A549 (cell line): ENCODE measurements around the gene CCL23. TPM values are rescaled to one million over a fixed set of nuclear protein-coding genes. Genes with fewer than 3 reads are reported as not detected.
A peak's percentile ranks its signal among the peaks of the same experiment; 100 is the strongest.
"Not testable (repeated sequence)": the region's sequence is repeated elsewhere in the genome, so short reads cannot be mapped to it uniquely, and the experiment has no call there.

Experiments
- ATAC-seq, 2 experiments: fragments of 200-7000 bp in 1 of 2; fragments of >200 bp in 1 of 2; cut with Nextera tagmentation in 1 of 2; cut with Tn5 transposase in 1 of 2; 3 replicates each; pipeline versions ENCODE4 v1.8.0 to v1.9.1; 2018 to 2020; ENCODE audit warnings: mild to moderate bottlenecking in 1 of 2, moderate library complexity in 1 of 2
- CTCF ChIA-PET: fragments of 300-600 bp; sonication (Branson Sonifier 250); formaldehyde crosslinking; extraction: SDS; loops from one replicate; lab custom pipeline; 2021; ENCODE audit warnings: antibody characterized with exemption, inconsistent platforms; lab: Yijun Ruan, JAX
- POLR2A ChIA-PET: fragments of 350-600 bp; formaldehyde crosslinking; extraction: SDS; loops from one replicate; lab custom pipeline; 2021; ENCODE audit warnings: antibody characterized with exemption, inconsistent platforms; lab: Yijun Ruan, JAX
- DNase-seq, 2 experiments: peaks; one replicate each; pipeline versions ENCODE4 v3.0.0 to v3.0.0-alpha.2; 2011 to 2016; ENCODE audit warnings: low read depth in 1 of 2, low spot score in 1 of 2
- FAIRE-seq: peaks from 2 replicates; lab custom pipeline; 2011; peaks lifted over from hg19 to GRCh38; lab: Jason Lieb, UNC
- H3K27ac ChIP-seq, 2 experiments: fragments of >200 bp; sonication (Bioruptor Twin); formaldehyde crosslinking; 3 replicates each; pipeline ENCODE4 v1.5.1; 2016 to 2017
- H3K4me1 ChIP-seq: fragments of >200 bp; sonication (Bioruptor Twin); formaldehyde crosslinking; 3 replicates; pipeline ENCODE4 v1.6.1; 2016
- H3K4me2 ChIP-seq: fragments of >200 bp; sonication (Bioruptor Twin); formaldehyde crosslinking; 3 replicates; pipeline ENCODE4 v1.6.1; 2016
- H3K4me3 ChIP-seq: fragments of >200 bp; sonication (Bioruptor Twin); formaldehyde crosslinking; 3 replicates; pipeline ENCODE4 v1.5.1; 2016
- H3K9me3 ChIP-seq: fragments of >200 bp; sonication (Bioruptor Twin); formaldehyde crosslinking; 3 replicates; pipeline ENCODE4 v1.6.1; 2016
- BHLHE40 ChIP-seq: IDR thresholded peaks from 2 replicates; pipeline ENCODE4 v1.6.1; 2012; ENCODE audit warnings: low read depth, low read length, inconsistent platforms
- CBX2 ChIP-seq: fragments of 200-600 bp; sonication (generic); IDR thresholded peaks from 2 replicates; pipeline ENCODE4 v1.6.1; 2016; ENCODE audit warnings: low read depth, mild to moderate bottlenecking, borderline replicate concordance
- CEBPB ChIP-seq, 2 experiments: fragments of >200 bp in 1 of 2; sonication (Bioruptor Twin) in 1 of 2; formaldehyde crosslinking in 1 of 2; IDR thresholded peaks; 2 replicates each; pipeline ENCODE4 v1.6.1; 2012 to 2016
- CHD4 ChIP-seq: fragments of 200-600 bp; sonication (generic); IDR thresholded peaks from 2 replicates; pipeline ENCODE4 v1.6.1; 2016; ENCODE audit warnings: antibody characterized with exemption, mild to moderate bottlenecking, borderline replicate concordance
- EHF ChIP-seq: fragments of 250-450 bp; sonication (Bioruptor Pico); IDR thresholded peaks from 2 replicates; pipeline ENCODE4 v1.5.0; 2020; ENCODE audit warnings: mild to moderate bottlenecking
- ELK1 ChIP-seq: fragments of 150-350 bp; IDR thresholded peaks from 2 replicates; pipeline ENCODE4 v1.6.1; 2014; ENCODE audit warnings: low read depth, mild to moderate bottlenecking, low read length
- EP300 ChIP-seq, 2 experiments: fragments of >200 bp; sonication (Bioruptor Twin); formaldehyde crosslinking; IDR thresholded peaks; 2 replicates in 1 of 2; 3 replicates in 1 of 2; pipeline ENCODE4 v1.6.1; 2016 to 2017
- FOSB ChIP-seq: fragments of 250-450 bp; sonication (Bioruptor Pico); IDR thresholded peaks from 2 replicates; pipeline ENCODE4 v1.5.0; 2020; ENCODE audit warnings: mild to moderate bottlenecking, moderate library complexity
- HES2 ChIP-seq: fragments of >200 bp; sonication (Bioruptor Twin); formaldehyde crosslinking; IDR thresholded peaks from 2 replicates; pipeline ENCODE4 v1.6.1; 2016
- HEYL ChIP-seq: fragments of 250-450 bp; sonication (Bioruptor Pico); IDR thresholded peaks from 2 replicates; pipeline ENCODE4 v1.8.0; 2021; ENCODE audit warnings: mild to moderate bottlenecking, moderate library complexity
- HOXA7 ChIP-seq: fragments of 250-450 bp; sonication (Bioruptor Pico); IDR thresholded peaks from 2 replicates; pipeline ENCODE4 v1.5.0; 2020; ENCODE audit warnings: mild to moderate bottlenecking, moderate library complexity
- JUN ChIP-seq, 2 experiments: fragments of >200 bp; sonication (Bioruptor Twin); formaldehyde crosslinking; IDR thresholded peaks; 2 replicates in 1 of 2; 3 replicates in 1 of 2; pipeline ENCODE4 v1.6.1; 2016 to 2017
- JUNB ChIP-seq: fragments of >200 bp; sonication (Bioruptor Twin); formaldehyde crosslinking; IDR thresholded peaks from 2 replicates; pipeline ENCODE4 v1.6.1; 2016
- KDM5A ChIP-seq: fragments of 200-600 bp; sonication (generic); IDR thresholded peaks from 2 replicates; pipeline ENCODE4 v1.6.1; 2016; ENCODE audit warnings: antibody characterized with exemption, mild to moderate bottlenecking
- MAFK ChIP-seq: fragments of 450-650 bp; IDR thresholded peaks from 2 replicates; pipeline ENCODE4 v1.6.1; 2014; ENCODE audit not compliant: partially characterized antibody
- PBX3 ChIP-seq: IDR thresholded peaks from 2 replicates; pipeline ENCODE4 v1.6.1; 2012
- POLR2AphosphoS2 ChIP-seq: conservative IDR thresholded peaks from 2 replicates; pipeline ENCODE4 v1.6.1; 2012; ENCODE audit warnings: low read length, improper control_type of control experiment, inconsistent platforms
- RARB ChIP-seq: fragments of 250-450 bp; sonication (Bioruptor Pico); IDR thresholded peaks from 2 replicates; pipeline ENCODE4 v1.8.0; 2021; ENCODE audit warnings: mild to moderate bottlenecking, moderate library complexity
- RCOR1 ChIP-seq: fragments of 150-350 bp; IDR thresholded peaks from 2 replicates; pipeline ENCODE4 v1.6.1; 2014; ENCODE audit warnings: antibody characterized with exemption, low read length, low read depth
- TFCP2L1 ChIP-seq: fragments of 250-450 bp; sonication (Bioruptor Pico); IDR thresholded peaks from 2 replicates; pipeline ENCODE4 v1.5.0; 2021; ENCODE audit warnings: mild to moderate bottlenecking
- ZC3H11A ChIP-seq: fragments of 450-650 bp; IDR thresholded peaks from 2 replicates; pipeline ENCODE4 v1.6.1; 2014; ENCODE audit warnings: antibody characterized with exemption, mild to moderate bottlenecking
- ZSCAN20 ChIP-seq: fragments of 250-450 bp; sonication (Bioruptor Pico); IDR thresholded peaks from 2 replicates; pipeline ENCODE4 v1.8.0; 2022; ENCODE audit warnings: mild to moderate bottlenecking, moderate library complexity
- WGBS: methylation state at CpG from one replicate; pipeline ENCODE4 v1.1.6; 2017; ENCODE audit errors: missing lambda C conversion rate; 5-methylcytosine and 5-hydroxymethylcytosine counted together
- polyA plus RNA-seq, 4 experiments: library from polyadenylated mRNA; depleted of rRNA in 3 of 4; stranded (reverse); fragments of >200 nt; fragmentation: RNase III in 1 of 4; extraction: RNeasy Plus Mini Kit Qiagen cat#74134 plus additional on column Dnase treatment in 1 of 4; gene quantifications; 2 replicates in 3 of 4; 3 replicates in 1 of 4; pipeline ENCODE4 v1.2.3, GENCODE V29; 2011 to 2017
- TF ChIP-seq, protein P1 (sequence below): fragments of >200 bp; sonication (Bioruptor Twin); formaldehyde crosslinking; IDR thresholded peaks from 3 replicates; pipeline ENCODE4 v1.5.1; 2016
- TF ChIP-seq, protein P2 (sequence below): fragments of 250-450 bp; sonication (Bioruptor Pico); IDR thresholded peaks from 2 replicates; pipeline ENCODE4 v1.5.0; 2020; ENCODE audit warnings: low read depth, mild to moderate bottlenecking, moderate library complexity

CCL23 gene
- polyA plus RNA-seq, 2 of the 4 experiments (the other 2 are of a cell fraction) = not detected

GRCh38 chr17:35998756-35999155 lies 19.0 kb downstream of the CCL23 start:
- FAIRE-seq (no peak), ATAC-seq (no peak)
- H3K4me1 ChIP-seq = no peaks in the 10 kb centered on the region
- POLR2A ChIA-PET = no interaction called here
- no peak overlapping the region for H3K4me2 ChIP-seq
- TF ChIP-seq CBX2 (no peak), BHLHE40 (no peak), HEYL (CRISPR knock-in tag) (no peak), ELK1 (no peak), EHF (no peak), MAFK (no peak), ZC3H11A (no peak), CEBPB (IDR thresholded peaks at IDR 0.05) (no peak), CHD4 (no peak), PBX3 (no peak), RARB (CRISPR knock-in tag) (no peak), RCOR1 (no peak), JUN (IDR thresholded peaks at IDR 0.05) (no peak), EP300 (IDR thresholded peaks at IDR 0.05) (no peak), FOSB (CRISPR knock-in tag) (no peak), JUNB (no peak), POLR2AphosphoS2 (no peak)
- TF ChIP-seq, protein P1, sequence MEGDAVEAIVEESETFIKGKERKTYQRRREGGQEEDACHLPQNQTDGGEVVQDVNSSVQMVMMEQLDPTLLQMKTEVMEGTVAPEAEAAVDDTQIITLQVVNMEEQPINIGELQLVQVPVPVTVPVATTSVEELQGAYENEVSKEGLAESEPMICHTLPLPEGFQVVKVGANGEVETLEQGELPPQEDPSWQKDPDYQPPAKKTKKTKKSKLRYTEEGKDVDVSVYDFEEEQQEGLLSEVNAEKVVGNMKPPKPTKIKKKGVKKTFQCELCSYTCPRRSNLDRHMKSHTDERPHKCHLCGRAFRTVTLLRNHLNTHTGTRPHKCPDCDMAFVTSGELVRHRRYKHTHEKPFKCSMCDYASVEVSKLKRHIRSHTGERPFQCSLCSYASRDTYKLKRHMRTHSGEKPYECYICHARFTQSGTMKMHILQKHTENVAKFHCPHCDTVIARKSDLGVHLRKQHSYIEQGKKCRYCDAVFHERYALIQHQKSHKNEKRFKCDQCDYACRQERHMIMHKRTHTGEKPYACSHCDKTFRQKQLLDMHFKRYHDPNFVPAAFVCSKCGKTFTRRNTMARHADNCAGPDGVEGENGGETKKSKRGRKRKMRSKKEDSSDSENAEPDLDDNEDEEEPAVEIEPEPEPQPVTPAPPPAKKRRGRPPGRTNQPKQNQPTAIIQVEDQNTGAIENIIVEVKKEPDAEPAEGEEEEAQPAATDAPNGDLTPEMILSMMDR = no peak
- TF ChIP-seq, all 56 proteins: peak for 0
- WGBS = 68% methylated on average over 1 of the region's 1 CpG
- no peak overlapping the region for H3K4me3 ChIP-seq
- H3K9me3 ChIP-seq = peaks cover 11% of the 10 kb centered on the region; the same call in 2 of the 3 replicates
- H3K27ac ChIP-seq = no peak overlapping the region
- CTCF ChIA-PET = interaction anchor here (1.2 kb wide), 1 partner anchor 17 kb away, joined by 3 read pairs; the partner anchor contains the start of gene CCL16
- no peak for DNase-seq

DNA sequence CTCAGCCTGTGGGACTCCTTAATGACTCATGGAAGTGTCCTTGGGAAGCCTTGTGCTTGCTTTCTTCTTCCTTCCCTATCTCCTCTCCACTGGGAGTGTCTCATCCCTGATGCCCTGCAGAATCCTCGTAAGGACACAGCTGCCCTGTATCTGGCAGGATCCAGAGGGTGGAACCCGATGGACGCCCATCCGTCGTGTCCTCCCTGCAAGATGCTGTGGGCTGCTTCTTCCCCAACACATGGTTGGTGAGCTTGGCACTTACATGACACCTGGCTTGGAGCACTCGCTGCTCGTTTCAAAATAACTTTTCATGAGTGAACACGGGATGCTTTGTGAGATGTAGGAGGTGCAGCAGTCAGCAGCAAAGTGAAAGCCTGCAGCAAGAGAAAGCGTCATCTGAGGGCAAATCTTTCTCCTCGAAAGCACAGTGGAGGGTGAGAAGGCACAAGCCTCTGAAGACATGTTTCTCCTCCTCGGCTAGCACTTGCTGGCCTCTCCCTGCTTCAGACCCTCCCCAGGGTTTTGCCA lies 19.7 kb downstream of the CCL23 start:
- ChIA-PET CTCF (interaction anchor here (0.7 to 1.2 kb wide), 2 partner anchors 16 to 29 kb away, joined by 3 to 5 read pairs; partner anchors contain the start of gene CCL16), POLR2A (no interaction called here)
- FAIRE-seq = no peak
- H3K9me3 ChIP-seq = peaks cover 11% of the 10 kb centered on the region; the same call in 2 of the 3 replicates
- WGBS = 17% methylated on average over 11 of the region's 11 CpGs
- no peaks in the 10 kb centered on the region for H3K4me1 ChIP-seq
- no peak overlapping the region for H3K4me3 ChIP-seq
- TF ChIP-seq TFCP2L1 (no peak), HOXA7 (CRISPR knock-in tag) (no peak), KDM5A (no peak), ZSCAN20 (no peak), HES2 (no peak)
- TF ChIP-seq, protein P2, sequence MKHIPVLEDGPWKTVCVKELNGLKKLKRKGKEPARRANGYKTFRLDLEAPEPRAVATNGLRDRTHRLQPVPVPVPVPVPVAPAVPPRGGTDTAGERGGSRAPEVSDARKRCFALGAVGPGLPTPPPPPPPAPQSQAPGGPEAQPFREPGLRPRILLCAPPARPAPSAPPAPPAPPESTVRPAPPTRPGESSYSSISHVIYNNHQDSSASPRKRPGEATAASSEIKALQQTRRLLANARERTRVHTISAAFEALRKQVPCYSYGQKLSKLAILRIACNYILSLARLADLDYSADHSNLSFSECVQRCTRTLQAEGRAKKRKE (CRISPR knock-in tag) = no peak
- no peak overlapping the region for H3K27ac ChIP-seq
- no peak for DNase-seq
- ATAC-seq = peak; percentile 35 to 38; a peak in 2 of 6 replicates
- H3K4me2 ChIP-seq = peak overlapping the region; percentile 29; the same call in 2 of the 3 replicates

DNA sequence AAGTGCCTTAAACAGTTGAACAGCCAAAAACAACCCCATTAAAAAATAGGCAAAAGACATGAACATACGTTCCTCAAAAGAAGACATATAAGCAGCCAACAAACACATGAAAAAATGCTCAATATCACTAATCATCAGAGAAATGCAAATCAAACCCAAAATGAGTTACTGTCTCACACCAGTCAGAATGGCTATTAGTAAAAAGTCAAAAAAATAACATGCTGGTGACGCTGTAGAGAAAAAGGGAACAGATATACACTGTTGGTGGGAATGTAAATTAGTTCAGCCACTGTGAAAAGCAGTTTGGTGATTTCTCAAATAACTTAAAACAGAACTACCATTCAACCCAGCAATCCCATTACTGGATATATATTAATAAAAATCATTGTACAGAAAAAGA lies 22.4 kb downstream of the CCL23 start:
- H3K4me1 ChIP-seq, FAIRE-seq, H3K4me2 ChIP-seq, POLR2A ChIA-PET, ATAC-seq, H3K27ac ChIP-seq, H3K4me3 ChIP-seq, DNase-seq: not testable (repeated sequence)
- peaks cover 11% of the 10 kb centered on the region; the same call in 2 of the 3 replicates for H3K9me3 ChIP-seq
- WGBS = 50% methylated on average over 2 of the region's 2 CpGs
- CTCF ChIA-PET = interaction anchor here (1.4 to 1.5 kb wide), 2 partner anchors 33 to 154 kb away, joined by 3 read pairs; no protein-coding TSS in a partner anchor
